Neuron (in vitro differentiated cells): ENCODE data around the gene SLC52A3.
"Not testable (repeated sequence)": the region's sequence is repeated elsewhere in the genome, so short reads cannot be mapped to it uniquely, and the experiment has no call there.

Source experiments
- H2AFZ ChIP-seq: one replicate; pipeline ENCODE4 v1.6.1; 2013; ENCODE audit warnings: low read depth, mild to moderate bottlenecking, inconsistent platforms, low read length, moderate library complexity
- H3K27me3 ChIP-seq: one replicate; pipeline ENCODE4 v1.6.1; 2013; ENCODE audit warnings: low read length; ENCODE audit not compliant: insufficient read depth
- H3K36me3 ChIP-seq: one replicate; pipeline ENCODE4 v1.6.1; 2013; ENCODE audit warnings: low read length; ENCODE audit not compliant: insufficient read depth
- H3K4me1 ChIP-seq: one replicate; pipeline ENCODE4 v1.6.1; 2013; ENCODE audit warnings: low read length; ENCODE audit not compliant: insufficient read depth
- H3K4me3 ChIP-seq: 2 replicates; pipeline ENCODE4 v1.5.1; 2013; ENCODE audit warnings: mild to moderate bottlenecking, low read length, moderate library complexity
- H3K9me3 ChIP-seq: one replicate; pipeline ENCODE4 v1.6.1; 2013; ENCODE audit warnings: low read length

The SLC52A3 gene

GRCh38 chr20:732727-733126 lies 35.6 kb downstream of the SLC52A3 start:
- Histone ChIP-seq H2AFZ (no peak overlapping the region), H3K27me3 (peaks cover 18% of the 10 kb centered on the region), H3K4me1 (peaks cover 9% of the 10 kb centered on the region), H3K9me3 (no peaks in the 10 kb centered on the region), H3K4me3 (no peak overlapping the region), H3K36me3 (no peaks in the 10 kb centered on the region)

GRCh38 chr20:731891-732560 lies 36.3 kb downstream of the SLC52A3 start:
- Histone ChIP-seq H3K4me1 (peaks cover 9% of the 10 kb centered on the region), H3K9me3 (no peaks in the 10 kb centered on the region), H3K27me3 (peaks cover 20% of the 10 kb centered on the region), H2AFZ (no peak overlapping the region), H3K4me3 (no peak overlapping the region), H3K36me3 (no peaks in the 10 kb centered on the region)

GRCh38 chr20:730005-730404 lies 38.3 kb downstream of the SLC52A3 start:
- peaks cover 34% of the 10 kb centered on the region for H3K27me3 ChIP-seq
- H3K4me1 ChIP-seq = peaks cover 9% of the 10 kb centered on the region

GRCh38 chr20:728256-728944 lies 39.9 kb downstream of the SLC52A3 start:
- Histone ChIP-seq H3K36me3 (no peaks in the 10 kb centered on the region), H3K4me1 (peaks cover under 1% of the 10 kb centered on the region), H3K27me3 (peaks cover 40% of the 10 kb centered on the region), H2AFZ (peak overlapping the region; percentile 40), H3K4me3 (no peak overlapping the region), H3K9me3 (no peaks in the 10 kb centered on the region)

More at GRCh38 chr20:730005-730404, 38.3 kb downstream of the SLC52A3 start:
- Histone ChIP-seq H3K36me3 (no peaks in the 10 kb centered on the region), H2AFZ (no peak overlapping the region), H3K4me3 (no peak overlapping the region), H3K9me3 (no peaks in the 10 kb centered on the region)

GRCh38 chr20:726160-726559 lies 42.1 kb downstream of the SLC52A3 start:
- no peak overlapping the region for H3K4me3 ChIP-seq
- peaks cover 49% of the 10 kb centered on the region for H3K27me3 ChIP-seq
- H3K9me3 ChIP-seq = no peaks in the 10 kb centered on the region

GRCh38 chr20:725491-725890 lies 42.8 kb downstream of the SLC52A3 start:
- Histone ChIP-seq H3K4me3 (no peak overlapping the region), H3K36me3 (no peaks in the 10 kb centered on the region), H3K4me1 (no peaks in the 10 kb centered on the region), H3K9me3 (no peaks in the 10 kb centered on the region), H3K27me3 (peaks cover 49% of the 10 kb centered on the region), H2AFZ (no peak overlapping the region)

More at GRCh38 chr20:726160-726559, 42.1 kb downstream of the SLC52A3 start:
- H3K36me3 ChIP-seq = no peaks in the 10 kb centered on the region
- H3K4me1 ChIP-seq = no peaks in the 10 kb centered on the region
- H2AFZ ChIP-seq = no peak overlapping the region

GRCh38 chr20:724797-725196 lies 43.5 kb downstream of the SLC52A3 start:
- H3K9me3 ChIP-seq, H3K36me3 ChIP-seq, H3K4me3 ChIP-seq, H2AFZ ChIP-seq, H3K4me1 ChIP-seq: not testable (repeated sequence)
- H3K27me3 ChIP-seq = peaks cover 54% of the 10 kb centered on the region

- Histone ChIP-seq H3K27me3 (peaks cover 50% of the 10 kb centered on the region), H3K9me3 (no peaks in the 10 kb centered on the region), H3K36me3 (no peaks in the 10 kb centered on the region), H3K4me3 (no peak overlapping the region), H2AFZ (no peak overlapping the region), H3K4me1 (no peaks in the 10 kb centered on the region)
Observed at GRCh38 chr20:723756-724155, 44.5 kb downstream of the SLC52A3 start.

GRCh38 chr20:722822-723644 lies 45.3 kb downstream of the SLC52A3 start:
- H3K27me3 ChIP-seq = peaks cover 46% of the 10 kb centered on the region
- H3K9me3 ChIP-seq = no peaks in the 10 kb centered on the region
- H3K36me3 ChIP-seq = no peaks in the 10 kb centered on the region
- no peaks in the 10 kb centered on the region for H3K4me1 ChIP-seq
- H3K4me3 ChIP-seq = no peak overlapping the region
- H2AFZ ChIP-seq = no peak overlapping the region

- no peaks in the 10 kb centered on the region for H3K36me3 ChIP-seq
- no peak overlapping the region for H3K4me3 ChIP-seq
- H2AFZ ChIP-seq = no peak overlapping the region
- no peaks in the 10 kb centered on the region for H3K4me1 ChIP-seq
- H3K9me3 ChIP-seq = no peaks in the 10 kb centered on the region
- peaks cover 43% of the 10 kb centered on the region for H3K27me3 ChIP-seq
Observed at GRCh38 chr20:721876-722275, 46.4 kb downstream of the SLC52A3 start.

- Histone ChIP-seq H2AFZ (no peak overlapping the region), H3K9me3 (no peaks in the 10 kb centered on the region), H3K27me3 (peaks cover 33% of the 10 kb centered on the region), H3K4me1 (no peaks in the 10 kb centered on the region), H3K36me3 (no peaks in the 10 kb centered on the region), H3K4me3 (no peak overlapping the region)
Observed at GRCh38 chr20:719816-720215, 48.5 kb downstream of the SLC52A3 start.

- H3K27me3 ChIP-seq = peaks cover 32% of the 10 kb centered on the region
- H3K4me1 ChIP-seq = no peaks in the 10 kb centered on the region
Observed at GRCh38 chr20:719068-719467, 49.2 kb downstream of the SLC52A3 start.

GRCh38 chr20:717832-718231 lies 50.5 kb downstream of the SLC52A3 start:
- Histone ChIP-seq H3K27me3 (peaks cover 22% of the 10 kb centered on the region), H3K36me3 (no peaks in the 10 kb centered on the region), H3K9me3 (no peaks in the 10 kb centered on the region), H3K4me3 (no peak overlapping the region), H3K4me1 (no peaks in the 10 kb centered on the region), H2AFZ (no peak overlapping the region)

More at GRCh38 chr20:719068-719467, 49.2 kb downstream of the SLC52A3 start:
- Histone ChIP-seq H3K4me3 (no peak overlapping the region), H2AFZ (no peak overlapping the region), H3K36me3 (no peaks in the 10 kb centered on the region), H3K9me3 (no peaks in the 10 kb centered on the region)
